ENCODE measurements around the gene FAM200B.

GRCh38 chr4:15694431-15694830, 12.8 kb downstream of the FAM200B start:
- TF ChIP-seq CTCF (IDR thresholded peaks at IDR 0.05; ENCODE audit: poor library complexity) (no peak), EZH2 (IDR thresholded peaks at IDR 0.05; ENCODE audit: borderline replicate concordance) (no peak)

All from hepatocyte (in vitro differentiated cells).